IMR-90 (cell line): ENCODE results near the gene HRH2.

Source experiments
- BHLHE40 ChIP-seq: fragments of 150-350 bp; IDR thresholded peaks from 2 replicates; pipeline ENCODE4 v1.6.1; 2016; ENCODE audit warnings: mild to moderate bottlenecking, low read depth, low read length
- CTCF ChIP-seq: conservative IDR thresholded peaks from 2 replicates; pipeline ENCODE4 v1.5.1; 2012; ENCODE audit warnings: mild to moderate bottlenecking, low read depth, low read length, improper control_type of control experiment
- POLR2A ChIP-seq: IDR thresholded peaks from 2 replicates; pipeline ENCODE4 v1.6.1; 2012; ENCODE audit warnings: mild to moderate bottlenecking, low read depth, low read length
- RCOR1 ChIP-seq: IDR thresholded peaks from 2 replicates; pipeline ENCODE4 v1.6.1; 2012; ENCODE audit warnings: mild to moderate bottlenecking, low read length, improper control_type of control experiment; ENCODE audit not compliant: insufficient replicate concordance
- RFX5 ChIP-seq: IDR thresholded peaks from 2 replicates; pipeline ENCODE4 v1.8.0; 2012; ENCODE audit warnings: low read depth, mild to moderate bottlenecking, low read length, moderate library complexity
- USF2 ChIP-seq: fragments of 150-350 bp; IDR thresholded peaks from 2 replicates; pipeline ENCODE4 v1.6.1; 2017; ENCODE audit warnings: mild to moderate bottlenecking, antibody characterized with exemption, low read length, low read depth

- TF ChIP-seq CTCF, result no peak
- TF ChIP-seq BHLHE40, result no peak
- no peak for TF ChIP-seq POLR2A
- TF ChIP-seq RFX5, result no peak
- TF ChIP-seq USF2, result no peak
- TF ChIP-seq RCOR1, result no peak
These were observed 12.5 kb downstream of the HRH2 start for GRCh38 chr5:175670372-175670771.
